HepG2 (cell line): ENCODE measurements around the gene METTL26. TPM values are rescaled to one million over a fixed set of nuclear protein-coding genes. Genes with fewer than 3 reads are reported as not detected.
A peak's percentile ranks its signal among the peaks of the same experiment; 100 is the strongest.

Source experiments
- ARID3A ChIP-seq: IDR thresholded peaks from 2 replicates; pipeline ENCODE4 v1.6.1; 2012; ENCODE audit warnings: low read depth, low read length, improper control_type of control experiment
- CBFB ChIP-seq: sonication (generic); formaldehyde crosslinking; IDR thresholded peaks from 2 replicates; pipeline ENCODE4 v1.4.0; 2020; ENCODE audit warnings: missing genetic modification reagents
- DMAP1 ChIP-seq: IDR thresholded peaks from 2 replicates; pipeline ENCODE4 v1.6.1; 2016
- E2F2 ChIP-seq: sonication (generic); formaldehyde crosslinking; IDR thresholded peaks from 2 replicates; pipeline ENCODE4 v1.4.0; 2020; ENCODE audit warnings: missing genetic modification reagents, borderline replicate concordance
- GPN1 ChIP-seq: sonication (generic); formaldehyde crosslinking; IDR thresholded peaks from 2 replicates; pipeline ENCODE4 v1.5.1; 2020; ENCODE audit warnings: missing genetic modification reagents, borderline replicate concordance
- HNF1A ChIP-seq, 2 experiments: sonication (generic) in 1 of 2; formaldehyde crosslinking in 1 of 2; IDR thresholded peaks; 2 replicates each; pipeline versions ENCODE4 v1.4.0 to v1.6.1; 2016 to 2020; ENCODE audit warnings: borderline replicate concordance in 1 of 2, low read depth in 1 of 2, mild to moderate bottlenecking in 1 of 2, missing genetic modification reagents in 1 of 2
- MXD3 ChIP-seq: IDR thresholded peaks from 2 replicates; pipeline ENCODE4 v1.6.1; 2016; ENCODE audit warnings: mild to moderate bottlenecking, missing biosample characterization, missing genetic modification reagents
- RFX3 ChIP-seq: IDR thresholded peaks from 2 replicates; pipeline ENCODE4 v1.6.1; 2016; ENCODE audit warnings: missing biosample characterization, missing genetic modification reagents
- SCMH1 ChIP-seq: sonication (generic); formaldehyde crosslinking; IDR thresholded peaks from 2 replicates; pipeline ENCODE4 v1.9.0; 2021; ENCODE audit warnings: missing genetic modification reagents, mild to moderate bottlenecking, borderline replicate concordance
- ZNF263 ChIP-seq: sonication (generic); formaldehyde crosslinking; IDR thresholded peaks from 2 replicates; pipeline ENCODE4 v1.4.0; 2020; ENCODE audit warnings: missing genetic modification reagents
- ZNF607 ChIP-seq: sonication (generic); formaldehyde crosslinking; IDR thresholded peaks from 2 replicates; pipeline ENCODE4 v1.5.1; 2020; ENCODE audit warnings: missing genetic modification reagents, mild to moderate bottlenecking, borderline replicate concordance
- ZNF614 ChIP-seq: IDR thresholded peaks from 2 replicates; pipeline ENCODE4 v1.6.1; 2018; ENCODE audit warnings: missing biosample characterization, missing genetic modification reagents, inconsistent platforms, borderline replicate concordance
- ZNF687 ChIP-seq: sonication (generic); formaldehyde crosslinking; IDR thresholded peaks from 2 replicates; pipeline ENCODE4 v1.5.1; 2020; ENCODE audit warnings: mild to moderate bottlenecking, missing genetic modification reagents, moderate library complexity
- ZNF746 ChIP-seq: sonication (generic); formaldehyde crosslinking; IDR thresholded peaks from 2 replicates; pipeline ENCODE4 v1.8.0; 2022; ENCODE audit warnings: mild to moderate bottlenecking, missing genetic modification reagents
- ZNF766 ChIP-seq: sonication (generic); formaldehyde crosslinking; IDR thresholded peaks from 2 replicates; pipeline ENCODE4 v1.5.0; 2020; ENCODE audit warnings: missing genetic modification reagents, borderline replicate concordance
- ZNF772 ChIP-seq: sonication (generic); formaldehyde crosslinking; IDR thresholded peaks from 2 replicates; pipeline ENCODE4 v1.5.0; 2020; ENCODE audit warnings: mild to moderate bottlenecking, missing genetic modification reagents
- polyA plus RNA-seq, 8 experiments: library from polyadenylated mRNA; depleted of rRNA in 3 of 8; stranded (reverse) in 7 of 8; unstranded in 1 of 8; fragments of >200 nt; fragmentation: Illumina TruSeq in 4 of 8; extraction: Trizol in 4 of 8; gene quantifications; 2 replicates each; pipeline versions ENCODE4 v1.2.1 to v1.2.3, GENCODE V29; 2011 to 2016; ENCODE audit warnings: low read depth in 4 of 8, missing spikeins in 1 of 8, mixed read lengths in 1 of 8; ENCODE audit not compliant: insufficient read depth in 1 of 8
- total RNA-seq, 5 experiments: library from RNA; depleted of rRNA; stranded (reverse); fragments of >200 nt; fragmentation: Illumina TruSeq; extraction: Trizol; gene quantifications; 2 replicates each; pipeline ENCODE4 v1.2.3, GENCODE V29; 2016; ENCODE audit warnings: low read depth in 1 of 5

The METTL26 gene
- total and polyA plus RNA-seq, 2 of the 13 experiments (the other 11 are each of a cell fraction or from before 2014, with no cell fraction given) = 65.5 to 70.1 TPM

- no peak for TF ChIP-seq ARID3A
- no peak for TF ChIP-seq ZNF766
- TF ChIP-seq MXD3 = peak; percentile 91; the same call in 1 of the 2 replicates
- TF ChIP-seq SCMH1 (CRISPR knock-in tag) = no peak
- peak; percentile 89 for TF ChIP-seq RFX3
- TF ChIP-seq ZNF263 (CRISPR knock-in tag) = peak; percentile 63; the same call in 1 of the 2 replicates
- no peak for TF ChIP-seq ZNF614 (CRISPR knock-in tag)
- peak; percentile 19; the same call in 1 of the 2 replicates for TF ChIP-seq E2F2 (CRISPR knock-in tag)
- peak; percentile 81 for TF ChIP-seq DMAP1 (CRISPR knock-in tag)
- TF ChIP-seq GPN1 (CRISPR knock-in tag) = 0 out of 2 replicates have a peak, but pooled peaks have one; percentile 10
- peak; percentile 52; the same call in 1 of the 2 replicates for TF ChIP-seq ZNF746 (CRISPR knock-in tag)
- peak; percentile 78; the same call in 1 of the 2 replicates for TF ChIP-seq CBFB (CRISPR knock-in tag)
- TF ChIP-seq ZNF607 (CRISPR knock-in tag) = peak; percentile 85
- TF ChIP-seq HNF1A (IDR thresholded peaks at IDR 0.05; ENCODE audit: low read depth) = no peak; the same call in 1 of the 2 replicates
- TF ChIP-seq HNF1A (CRISPR knock-in tag; IDR thresholded peaks at IDR 0.05; ENCODE audit: borderline replicate concordance) = peak; percentile 61; the same call in 1 of the 2 replicates
- TF ChIP-seq ZNF687 (CRISPR knock-in tag) = peak; percentile 98
- peak; percentile 92; the same call in 1 of the 2 replicates for TF ChIP-seq ZNF772
Observed at GRCh38 chr16:648781-649589, 12.9 kb upstream of the METTL26 start, which contains the start of gene WDR90 (continued).
